ENCODE measurements around the gene FUCA2. TPM values are rescaled to one million over a fixed set of nuclear protein-coding genes. Genes with fewer than 3 reads are reported as not detected.

FUCA2 gene, protein sequence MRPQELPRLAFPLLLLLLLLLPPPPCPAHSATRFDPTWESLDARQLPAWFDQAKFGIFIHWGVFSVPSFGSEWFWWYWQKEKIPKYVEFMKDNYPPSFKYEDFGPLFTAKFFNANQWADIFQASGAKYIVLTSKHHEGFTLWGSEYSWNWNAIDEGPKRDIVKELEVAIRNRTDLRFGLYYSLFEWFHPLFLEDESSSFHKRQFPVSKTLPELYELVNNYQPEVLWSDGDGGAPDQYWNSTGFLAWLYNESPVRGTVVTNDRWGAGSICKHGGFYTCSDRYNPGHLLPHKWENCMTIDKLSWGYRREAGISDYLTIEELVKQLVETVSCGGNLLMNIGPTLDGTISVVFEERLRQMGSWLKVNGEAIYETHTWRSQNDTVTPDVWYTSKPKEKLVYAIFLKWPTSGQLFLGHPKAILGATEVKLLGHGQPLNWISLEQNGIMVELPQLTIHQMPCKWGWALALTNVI
- 13.6 TPM for total RNA-seq

DNA sequence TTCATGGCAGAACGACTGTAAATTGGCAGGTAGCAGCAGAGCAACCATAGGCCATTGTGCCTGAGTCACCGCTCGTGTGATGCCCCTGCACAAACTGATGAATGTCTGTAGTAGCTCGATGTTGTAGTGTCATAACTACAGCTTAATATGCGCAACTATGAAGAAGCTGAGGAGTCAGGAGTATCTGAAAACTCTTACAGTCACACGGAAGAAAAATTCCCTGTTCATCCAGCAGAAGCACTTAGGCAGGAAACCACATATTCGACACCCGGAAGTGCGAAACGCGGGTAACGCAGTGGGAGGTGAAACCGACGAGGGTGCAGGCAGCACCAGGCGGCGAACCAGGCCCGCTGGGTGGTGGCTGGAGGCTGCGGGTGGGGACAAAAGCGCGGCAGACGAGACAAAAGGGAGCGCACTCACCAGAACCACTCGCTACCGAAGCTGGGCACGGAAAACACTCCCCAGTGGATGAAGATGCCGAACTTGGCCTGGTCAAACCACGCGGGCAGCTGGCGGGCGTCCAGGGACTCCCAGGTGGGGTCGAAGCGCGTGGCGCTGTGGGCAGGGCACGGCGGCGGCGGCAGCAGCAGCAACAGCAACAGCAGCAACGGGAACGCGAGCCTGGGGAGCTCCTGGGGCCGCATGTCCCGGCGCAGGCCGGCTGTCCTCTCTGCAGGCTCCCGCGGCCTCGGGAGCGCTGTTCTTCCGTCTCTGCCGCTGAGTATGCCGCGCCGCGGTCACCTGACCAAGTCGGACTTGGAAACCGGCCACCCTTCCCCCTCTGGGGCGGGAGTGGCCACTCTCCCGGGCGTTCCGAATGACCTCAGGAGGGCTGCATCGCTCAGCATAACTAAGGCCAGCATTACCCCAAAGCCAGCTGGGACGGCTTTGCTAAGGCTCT is at the start of gene FUCA2:
Gene FUCA2, minus strand, starts transcription at position 730 of the 901 bp plus-strand sequence. Its CDS starts 86 bp downstream, at position 644.
- peak; percentile 59 for DNase-seq

DNA sequence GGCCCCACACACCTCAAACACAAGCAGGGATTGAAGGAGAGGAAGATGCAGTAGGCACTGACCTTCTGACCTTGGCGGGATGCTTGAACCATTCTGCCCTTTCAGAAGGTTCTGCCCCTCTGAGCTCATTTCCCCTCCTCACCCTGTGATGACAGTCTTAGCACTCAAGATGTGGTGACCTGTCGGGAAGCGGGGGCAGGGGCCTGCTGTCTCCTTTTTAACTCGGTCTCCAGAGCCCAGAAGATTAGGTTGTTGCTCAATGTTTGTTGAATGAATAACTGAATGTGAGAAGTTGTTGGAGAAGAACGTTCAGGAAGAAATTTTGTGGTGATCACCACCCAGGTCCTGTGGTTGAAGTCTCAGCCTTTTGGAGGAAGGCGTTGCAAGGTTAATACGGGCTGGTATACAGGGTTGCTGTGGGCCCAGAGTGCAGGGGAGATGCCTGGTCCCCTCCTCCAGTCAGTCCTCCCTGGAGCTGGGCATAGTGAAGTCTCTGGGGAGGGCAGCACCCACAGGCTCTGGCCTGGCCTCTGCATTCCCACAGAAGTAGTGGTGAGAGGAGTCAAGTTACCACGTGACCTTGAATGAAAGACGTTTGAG is 49.7 kb upstream of the FUCA2 start:
- DNase-seq, result no peak

DNA sequence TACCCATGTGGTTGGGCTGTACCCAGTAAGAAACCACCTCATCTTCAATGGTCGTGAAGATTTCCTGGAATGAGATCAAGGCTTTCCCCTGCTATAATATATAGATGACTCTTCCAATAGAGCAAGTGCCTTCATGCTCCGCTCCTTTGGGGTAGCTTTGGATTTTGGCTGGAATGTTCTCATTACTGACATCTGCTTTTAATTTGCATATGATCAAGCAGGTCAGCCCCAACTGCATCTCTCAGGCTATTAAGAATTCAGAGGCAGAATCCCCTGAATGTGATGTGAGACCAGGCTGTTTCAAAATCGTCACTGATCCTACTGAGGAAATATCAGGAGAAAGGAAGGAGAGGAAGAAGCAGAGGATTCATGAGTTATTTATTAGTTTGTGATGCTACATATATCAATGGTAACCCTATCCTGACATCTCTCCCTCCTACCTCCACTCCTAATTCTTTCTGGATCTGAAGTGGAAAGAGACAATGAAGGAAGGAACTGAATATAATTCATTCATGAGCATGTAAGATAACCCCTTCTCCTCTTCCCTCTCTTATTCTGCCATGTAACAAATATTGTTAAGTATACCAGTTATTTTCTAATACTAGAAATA is 47.6 kb upstream of the FUCA2 start:
- no peak for DNase-seq

DNA sequence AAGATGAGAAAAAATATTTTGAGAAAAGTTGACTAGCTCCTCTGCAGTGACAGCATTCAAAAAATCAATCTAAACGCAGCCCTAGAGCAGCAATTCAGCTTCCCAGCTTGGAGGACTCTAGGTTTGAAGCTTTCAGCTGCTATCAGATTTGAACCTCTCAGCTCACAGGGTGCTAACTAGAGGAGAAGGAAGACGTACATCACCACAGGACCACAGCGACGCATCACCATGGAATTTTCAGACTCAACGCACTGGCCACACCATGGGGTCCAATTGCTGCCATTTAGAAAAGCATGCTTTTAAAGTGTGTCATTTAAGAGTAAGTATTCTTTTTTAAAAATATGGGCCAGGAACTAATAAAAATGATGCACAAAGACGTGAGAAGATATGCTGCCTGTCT is 45.0 kb upstream of the FUCA2 start:
- DNase-seq, result no peak

DNA sequence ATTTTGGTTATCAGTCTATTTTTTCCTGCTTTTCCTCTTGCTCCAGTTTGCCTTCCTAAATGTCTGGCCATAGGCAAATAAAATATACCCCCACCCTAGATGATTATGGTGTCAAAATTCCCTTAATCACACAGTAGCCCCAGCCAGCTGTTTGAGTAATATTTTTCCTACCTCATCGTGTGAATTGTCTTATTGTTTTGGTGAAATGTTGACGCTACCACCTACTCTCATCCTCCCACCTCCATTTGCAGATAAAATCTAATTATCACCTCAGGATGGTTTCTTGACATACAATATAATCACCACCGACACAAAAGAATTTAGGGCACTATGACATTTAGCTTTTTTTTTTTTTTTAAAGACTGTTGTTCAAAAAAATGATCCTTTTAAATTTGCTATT is 44.1 kb upstream of the FUCA2 start:
- no peak for DNase-seq

DNA sequence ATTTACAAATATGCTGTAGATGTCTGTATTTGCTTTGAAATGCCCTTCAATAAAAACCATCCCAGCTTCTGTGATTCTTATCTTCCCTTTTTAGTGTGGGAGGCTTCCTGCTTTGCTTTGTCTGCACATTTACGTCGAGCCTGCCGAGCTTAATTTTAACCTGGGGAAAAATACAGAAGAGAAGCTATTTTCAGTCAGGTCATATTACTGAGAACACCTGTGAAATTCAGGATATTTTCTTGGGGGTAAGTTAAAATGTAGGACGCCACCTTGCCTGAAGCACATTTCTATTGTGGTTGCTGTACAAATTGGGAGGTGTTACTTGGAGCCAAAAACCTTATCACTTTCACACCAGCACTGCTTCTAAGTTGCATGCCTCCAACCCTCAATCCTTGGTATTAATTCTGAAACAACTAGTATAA is 43.6 kb upstream of the FUCA2 start:
- no peak for DNase-seq

DNA sequence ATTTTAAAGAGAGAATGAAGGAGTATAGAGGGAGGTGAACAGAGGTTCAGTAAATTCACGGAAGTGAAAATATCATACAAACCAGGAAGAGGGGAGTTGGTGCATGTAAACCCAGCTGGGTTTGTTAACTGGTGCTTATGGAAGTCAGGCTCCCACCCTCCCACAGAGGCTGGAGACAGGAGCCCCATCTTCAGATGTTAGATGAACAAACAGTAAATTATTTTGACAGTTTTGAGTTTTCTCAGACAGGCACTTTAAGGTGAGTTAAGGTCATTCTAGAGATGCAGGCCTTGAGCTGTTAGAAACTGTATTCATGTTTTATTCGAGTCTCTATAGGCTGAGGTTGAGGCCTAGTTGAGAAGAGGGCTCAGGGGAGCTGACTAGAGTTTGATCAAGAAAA is 41.8 kb upstream of the FUCA2 start:
- no peak for DNase-seq

DNA sequence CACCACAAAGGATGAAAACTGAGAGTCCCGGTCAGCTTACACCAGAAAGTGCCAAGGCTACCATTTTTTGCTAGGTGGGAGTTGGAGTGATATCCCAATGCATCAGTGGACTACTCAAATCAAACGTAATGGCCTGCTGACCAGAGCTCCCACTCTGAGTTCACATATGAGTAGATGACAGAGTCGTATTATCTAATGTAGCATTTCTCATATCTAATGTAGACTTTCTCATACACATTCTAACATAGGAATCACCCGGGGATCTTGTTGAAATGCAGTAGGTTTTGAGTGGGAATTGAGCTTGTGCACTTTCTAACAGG is 38.4 kb upstream of the FUCA2 start:
- no peak for DNase-seq

DNA sequence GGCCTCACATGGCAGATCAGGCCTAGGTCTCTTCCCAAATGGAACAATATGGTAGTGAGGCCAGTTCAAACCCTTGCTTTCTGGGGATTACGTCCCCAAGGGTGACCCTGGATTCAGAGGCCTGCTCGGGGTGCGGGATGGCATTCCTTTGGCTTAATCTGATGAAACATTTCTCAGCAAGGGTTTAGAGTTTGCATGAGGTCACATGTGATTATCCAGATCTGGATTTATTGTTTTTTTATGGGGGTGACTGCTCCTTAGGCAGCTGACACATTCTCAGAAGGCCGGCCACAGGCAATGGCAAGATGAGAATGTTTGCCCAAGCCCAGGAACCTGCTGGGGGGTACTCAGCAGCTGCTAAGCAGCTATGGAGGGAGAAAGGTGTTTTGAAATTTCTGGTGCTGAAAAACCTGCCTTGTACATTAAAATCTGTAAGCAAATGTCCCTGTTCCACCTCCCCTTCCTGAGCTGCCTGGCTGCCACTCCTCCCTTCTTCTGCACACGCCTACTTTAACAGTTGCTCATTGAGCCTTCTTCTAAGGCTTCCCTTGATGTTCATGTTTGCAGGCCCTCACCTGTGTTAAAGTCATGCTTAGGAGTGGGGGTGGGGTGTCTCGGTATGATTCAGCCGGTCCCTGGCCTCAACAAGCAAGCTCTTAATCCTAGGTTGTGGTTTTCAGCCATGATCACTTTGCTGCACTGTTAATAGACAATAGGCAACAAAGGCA is 37.9 kb upstream of the FUCA2 start:
- DNase-seq, result no peak

DNA sequence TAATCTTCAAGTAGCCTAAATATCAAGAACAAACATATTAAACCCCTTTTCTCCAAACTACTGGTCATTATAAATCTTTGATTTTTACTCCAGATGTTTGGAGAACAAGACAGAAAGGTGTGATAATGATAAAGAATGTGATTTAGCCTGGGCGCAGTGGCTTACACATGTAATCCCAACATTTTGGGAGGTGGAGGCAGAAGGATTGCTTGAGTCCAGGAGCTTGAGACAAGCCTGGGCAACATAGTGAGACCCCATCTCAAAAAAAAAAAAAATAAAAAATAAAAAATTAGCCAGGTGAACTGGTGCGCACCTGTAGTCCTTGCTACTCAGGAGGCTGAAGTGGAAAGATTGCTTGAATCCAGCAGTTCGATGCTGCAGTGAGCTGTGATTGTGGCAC is 35.1 kb upstream of the FUCA2 start:
- no peak for DNase-seq

DNA sequence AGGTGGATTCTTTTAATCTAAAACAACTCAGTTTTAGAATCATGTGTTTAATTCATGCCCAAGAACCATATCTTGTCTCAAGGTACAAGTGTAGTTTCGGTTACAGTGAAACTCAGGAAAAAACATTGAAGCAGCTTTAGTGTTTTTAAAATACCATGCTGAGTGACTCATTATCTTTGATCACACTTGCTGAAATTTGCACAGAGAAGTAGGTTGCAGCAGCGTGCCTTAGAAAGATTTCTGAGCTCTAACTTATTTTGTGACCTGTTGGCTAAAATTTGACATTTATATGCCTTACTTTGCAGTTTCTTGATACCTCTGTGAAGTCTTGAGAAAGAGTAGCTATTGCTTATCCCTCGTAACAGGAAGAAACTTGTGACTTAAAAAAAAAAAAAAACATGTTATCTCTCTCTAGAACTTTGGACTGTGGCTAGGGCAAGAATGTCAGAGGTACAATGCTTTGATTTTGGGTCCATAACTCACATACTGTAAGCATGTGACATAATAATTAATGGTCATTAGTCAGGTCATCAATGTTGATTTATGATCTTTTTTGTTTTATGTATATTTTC is 34.5 kb upstream of the FUCA2 start:
- no peak for DNase-seq

DNA sequence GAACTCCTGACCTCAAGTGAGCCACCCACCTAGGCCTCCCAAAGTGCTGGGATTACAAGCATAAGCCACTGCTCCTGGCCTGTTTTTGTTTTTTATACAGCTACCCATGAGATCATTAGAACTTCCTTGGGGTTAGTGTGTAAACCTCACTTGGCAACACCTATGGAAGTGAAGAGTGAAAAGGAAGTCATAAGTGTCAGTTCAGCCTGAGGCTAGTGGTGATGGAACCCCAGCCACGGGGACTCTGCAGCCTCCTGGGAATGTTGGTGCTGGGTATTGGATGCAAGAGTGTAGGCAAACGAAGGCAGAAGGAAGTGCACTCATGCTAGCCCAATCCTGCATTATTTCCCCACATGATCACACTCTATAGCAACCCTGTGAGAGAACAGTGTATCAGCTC is 33.6 kb upstream of the FUCA2 start:
- no peak for DNase-seq

DNA sequence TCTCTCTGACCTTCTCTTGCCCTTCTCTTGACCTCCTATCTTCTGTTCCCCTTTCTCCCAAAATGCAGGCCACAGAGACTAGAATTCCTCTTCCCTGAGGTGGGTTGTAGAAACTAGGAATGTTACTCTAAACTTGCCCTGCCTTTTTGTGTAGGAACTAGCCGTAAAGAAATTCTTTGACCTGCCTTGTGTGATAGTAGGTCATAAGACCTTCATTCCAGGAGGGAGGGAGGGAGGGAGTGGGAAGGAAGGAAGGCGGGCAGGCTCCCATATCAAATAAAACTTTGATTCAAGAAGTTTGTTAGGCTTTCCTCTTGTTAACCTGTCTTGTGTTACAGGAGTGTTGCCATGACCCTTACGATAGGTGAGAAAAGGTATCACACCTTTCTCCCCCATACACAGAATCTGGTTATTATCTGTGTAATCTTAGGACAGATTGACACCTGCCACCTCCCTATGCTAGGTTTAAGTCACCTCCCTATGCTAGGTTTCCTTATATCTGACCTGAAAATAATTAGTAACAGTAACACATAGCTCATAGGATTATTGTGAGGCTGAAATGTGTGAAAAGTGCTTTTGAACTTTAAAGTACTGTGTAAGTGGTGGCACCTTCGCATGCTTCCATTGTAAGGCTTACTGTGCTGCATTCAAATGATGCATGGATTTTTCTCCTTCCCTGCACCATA is 32.6 kb upstream of the FUCA2 start:
- no peak for DNase-seq

DNA sequence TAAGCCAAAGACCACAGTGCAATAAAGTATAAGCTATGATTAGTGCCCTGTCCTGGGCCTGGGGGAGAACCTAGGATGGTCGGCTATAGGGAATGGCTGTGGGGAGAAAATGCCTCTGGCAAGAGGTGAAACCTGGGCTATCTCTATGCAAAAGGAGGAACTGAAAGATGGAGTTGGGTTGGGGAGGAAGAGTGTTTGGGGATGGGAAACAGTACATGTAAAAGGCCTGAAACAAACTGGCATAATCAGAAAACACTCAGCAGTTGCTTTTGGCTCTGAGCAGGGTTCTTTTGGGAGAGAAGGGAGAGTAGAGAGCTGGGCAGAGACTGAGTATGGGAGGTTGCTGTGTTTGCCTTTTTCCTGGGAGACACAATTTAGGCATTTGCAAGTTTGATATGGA is 31.9 kb upstream of the FUCA2 start:
- no peak for DNase-seq

DNA sequence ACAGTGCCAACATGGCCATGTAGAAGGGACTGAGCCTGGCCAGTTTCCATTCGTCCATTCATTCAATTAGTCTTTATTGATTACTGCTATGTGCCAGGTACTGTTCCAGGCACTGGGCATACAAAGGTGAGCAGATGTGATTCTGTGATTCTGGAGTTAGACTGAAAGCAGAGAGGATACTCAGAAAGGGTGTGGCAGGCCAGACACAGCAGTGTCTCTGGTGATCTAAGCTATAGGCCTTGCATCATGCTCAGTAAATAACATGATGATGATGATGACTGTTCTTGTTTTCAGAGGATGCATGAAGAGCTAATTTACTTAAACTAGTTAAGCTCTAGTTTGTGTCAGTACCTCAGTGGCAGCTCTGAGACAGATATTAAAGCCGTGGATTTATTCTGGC is 31.4 kb upstream of the FUCA2 start:
- no peak for DNase-seq

DNA sequence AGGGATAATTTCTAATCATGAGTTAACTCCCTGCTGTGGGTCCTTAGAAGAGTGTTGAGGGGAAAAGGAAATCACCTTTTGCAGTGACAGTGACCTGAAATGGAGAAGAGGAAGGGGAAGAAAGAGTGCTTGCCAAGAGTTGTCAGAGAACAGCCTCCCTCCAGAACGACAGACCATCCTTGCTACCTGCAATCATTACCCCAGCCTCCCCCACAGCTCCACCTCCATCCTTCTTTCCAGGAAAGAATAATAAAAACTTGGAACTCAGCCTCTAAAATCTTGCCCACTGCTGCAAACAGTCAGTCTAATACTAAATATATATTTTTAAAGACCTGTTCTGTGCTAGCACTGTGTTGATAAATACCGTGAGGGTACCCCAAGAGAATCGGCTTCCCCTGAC is 28.7 kb upstream of the FUCA2 start:
- DNase-seq, result no peak

DNA sequence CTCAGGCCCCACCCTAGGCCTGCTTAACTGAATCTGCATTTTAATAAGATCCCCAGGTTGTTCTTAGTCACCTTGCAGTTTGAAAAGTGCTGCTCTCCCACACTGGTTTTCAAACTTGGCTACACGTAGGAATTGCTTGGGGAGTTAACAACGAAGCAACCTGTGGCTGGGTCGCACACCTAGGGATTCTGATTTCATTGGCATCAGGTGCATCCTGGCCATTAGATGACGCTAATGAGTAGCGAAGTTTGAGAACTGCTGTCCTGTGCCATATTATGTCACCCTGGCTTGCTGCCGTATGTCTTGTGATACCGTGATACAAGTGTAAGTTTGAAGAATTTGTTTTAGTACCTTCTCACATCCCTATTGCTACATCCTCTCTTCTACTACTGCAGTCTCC is 28.2 kb upstream of the FUCA2 start:
- DNase-seq, result no peak

DNA sequence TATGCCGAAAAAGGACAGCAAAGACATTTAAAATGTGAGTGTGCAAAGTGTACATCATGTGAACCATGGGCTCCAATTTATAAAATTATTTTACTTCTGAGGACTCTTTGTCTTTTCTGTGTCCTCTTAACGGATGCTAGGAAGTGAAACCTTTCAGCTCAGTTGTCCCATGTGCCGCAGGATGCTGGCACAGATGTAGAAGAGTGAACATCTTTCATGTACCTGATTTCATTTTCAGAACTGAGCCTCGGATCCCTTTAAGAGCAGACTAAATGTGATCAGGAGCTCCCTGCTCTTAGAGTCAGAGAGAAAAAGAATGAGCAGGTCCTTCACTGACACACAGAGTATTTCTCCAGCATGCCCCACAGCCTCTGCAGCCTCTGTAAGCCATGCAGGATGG is 27.6 kb upstream of the FUCA2 start:
- DNase-seq, result no peak

DNA sequence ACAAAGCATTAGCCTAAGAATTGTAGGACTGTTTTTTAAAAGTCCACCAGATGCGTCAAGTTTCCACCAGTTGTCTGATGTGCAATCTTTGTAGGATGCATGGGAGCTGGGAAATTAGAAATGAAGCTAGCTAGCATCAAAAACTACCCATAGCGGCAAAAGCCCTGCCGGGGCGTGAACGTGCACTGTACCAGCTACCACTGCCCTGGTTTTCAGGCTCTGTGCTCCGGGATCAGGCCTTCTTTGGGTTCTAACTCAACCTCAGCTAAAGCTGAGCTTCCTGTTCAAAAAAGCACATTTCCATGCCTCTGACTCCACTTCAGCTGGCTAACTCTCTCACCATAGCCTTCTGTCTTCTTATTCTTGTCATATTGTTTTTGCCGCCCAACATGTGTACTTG is 26.9 kb upstream of the FUCA2 start:
- DNase-seq, result no peak

DNA sequence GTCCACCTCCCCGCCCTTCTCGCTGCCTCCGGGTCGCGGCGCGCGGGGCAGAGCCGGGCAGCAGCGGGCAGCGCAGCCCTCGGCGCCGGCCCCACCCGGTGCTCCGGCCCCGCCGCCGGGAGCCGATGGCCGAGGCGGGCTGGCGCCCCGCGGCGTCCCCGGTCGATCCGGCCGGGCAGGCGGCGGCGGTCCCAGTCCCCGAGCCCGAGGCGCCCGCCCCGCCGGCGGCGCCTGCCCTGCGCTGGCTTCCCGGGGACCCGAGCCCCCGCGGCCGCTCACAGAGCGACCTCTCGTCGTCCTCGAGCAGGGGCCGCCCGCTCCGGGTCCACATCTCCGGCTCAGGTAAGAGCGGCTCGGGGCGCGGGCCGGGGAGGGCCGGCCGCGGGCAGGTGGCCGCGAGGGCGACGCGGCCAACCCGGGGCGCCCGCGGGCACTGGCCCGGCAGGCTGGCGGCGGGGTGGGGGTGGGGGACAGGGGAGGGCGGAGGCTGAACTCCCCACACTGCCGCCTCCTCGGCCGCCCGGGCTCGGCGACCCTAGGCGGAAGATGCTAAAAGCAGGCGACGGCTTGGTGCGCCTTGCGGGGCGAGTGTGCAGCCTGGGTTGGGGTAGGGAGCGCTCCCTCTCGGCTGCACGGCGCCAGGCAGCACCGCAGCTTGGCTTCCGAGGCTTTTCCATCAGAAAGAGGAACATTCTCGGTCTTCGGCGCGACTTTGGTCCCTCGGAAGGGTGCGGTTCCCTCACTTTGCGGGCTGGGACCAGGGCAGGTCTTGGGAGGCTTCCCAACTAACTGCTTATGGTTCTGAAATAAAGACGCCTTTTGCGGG is 25.6 kb upstream of the FUCA2 start:
- DNase-seq, result no peak
